WTC11 (cell line): ENCODE results near the gene PRTFDC1. TPM values are rescaled to one million over a fixed set of nuclear protein-coding genes. Genes with fewer than 3 reads are reported as not detected.

Experiments
- ATAC-seq: fragments of 200-7000 bp; cut with Tn5 transposase; 2 replicates; pipeline ENCODE4 v1.10.0; 2021; ENCODE audit warnings: mild to moderate bottlenecking, moderate library complexity
- CTCF ChIA-PET: fragments of 300-600 bp; sonication (Branson Sonifier 250); formaldehyde crosslinking; loops from one replicate; lab custom pipeline; 2021; ENCODE audit warnings: antibody characterized with exemption; lab: Charles Lee
- POLR2A ChIA-PET: fragments of 350-600 bp; sonication (Branson Sonifier 250); formaldehyde crosslinking; loops from one replicate; lab custom pipeline; 2021; ENCODE audit warnings: antibody characterized with exemption; lab: Charles Lee
- DNase-seq: peaks from one replicate; pipeline ENCODE4 v3.0.0; 2021; ENCODE audit warnings: low spot score
- H3K27ac Mint-ChIP-seq: 2 replicates; pipeline ENCODE4 v1.8.0; 2021; ENCODE audit warnings: mixed read lengths
- H3K27me3 Mint-ChIP-seq: 2 replicates; pipeline ENCODE4 v1.8.0; 2021; ENCODE audit warnings: low read depth, mild to moderate bottlenecking, moderate library complexity, mixed read lengths
- H3K36me3 Mint-ChIP-seq: 2 replicates; pipeline ENCODE4 v1.8.0; 2021; ENCODE audit warnings: mixed read lengths
- H3K4me1 Mint-ChIP-seq: 2 replicates; pipeline ENCODE4 v1.8.0; 2022; ENCODE audit warnings: mixed read lengths
- H3K4me3 Mint-ChIP-seq: 2 replicates; pipeline ENCODE4 v1.8.0; 2021; ENCODE audit warnings: mild to moderate bottlenecking, moderate library complexity, mixed read lengths
- H3K9me3 Mint-ChIP-seq: 2 replicates; pipeline ENCODE4 v1.8.0; 2021; ENCODE audit warnings: mixed read lengths
- ATF1 ChIP-seq: sonication (generic); formaldehyde crosslinking; IDR thresholded peaks from 2 replicates; pipeline ENCODE4 v1.8.1; 2023; ENCODE audit warnings: mild to moderate bottlenecking, moderate library complexity, missing genetic modification reagents
- E2F1 ChIP-seq: sonication (generic); formaldehyde crosslinking; IDR thresholded peaks from 2 replicates; pipeline ENCODE4 v1.8.0; 2022; ENCODE audit warnings: mild to moderate bottlenecking, missing genetic modification reagents
- ELF4 ChIP-seq: sonication (generic); formaldehyde crosslinking; IDR thresholded peaks from 2 replicates; pipeline ENCODE4 v1.8.1; 2022; ENCODE audit warnings: low read depth, mild to moderate bottlenecking, moderate library complexity, missing genetic modification reagents
- ERG ChIP-seq: fragments of 250-450 bp; sonication (Bioruptor Pico); IDR thresholded peaks from 2 replicates; pipeline ENCODE4 v1.8.0; 2021; ENCODE audit warnings: mild to moderate bottlenecking
- ETV6 ChIP-seq: sonication (generic); formaldehyde crosslinking; IDR thresholded peaks from 2 replicates; pipeline ENCODE4 v1.8.1; 2022; ENCODE audit warnings: mild to moderate bottlenecking, missing genetic modification reagents
- JUN ChIP-seq: sonication (generic); formaldehyde crosslinking; IDR thresholded peaks from 2 replicates; pipeline ENCODE4 v1.8.0; 2023; ENCODE audit warnings: mild to moderate bottlenecking, missing genetic modification reagents
- MXD4 ChIP-seq: fragments of 250-450 bp; sonication (Bioruptor Pico); IDR thresholded peaks from 2 replicates; pipeline ENCODE4 v1.8.0; 2021; ENCODE audit warnings: mild to moderate bottlenecking, moderate library complexity, borderline replicate concordance
- MYBL2 ChIP-seq: sonication (generic); formaldehyde crosslinking; IDR thresholded peaks from 2 replicates; pipeline ENCODE4 v1.8.1; 2023; ENCODE audit warnings: mild to moderate bottlenecking, moderate library complexity, missing genetic modification reagents
- NFE2L1 ChIP-seq: sonication (generic); formaldehyde crosslinking; IDR thresholded peaks from 2 replicates; pipeline ENCODE4 v1.8.1; 2023; ENCODE audit warnings: missing genetic modification reagents
- NR2C2 ChIP-seq: sonication (generic); formaldehyde crosslinking; IDR thresholded peaks from 2 replicates; pipeline ENCODE4 v1.8.0; 2022; ENCODE audit warnings: mild to moderate bottlenecking, missing genetic modification reagents
- NR3C1 ChIP-seq: sonication (generic); formaldehyde crosslinking; conservative IDR thresholded peaks from 2 replicates; pipeline ENCODE4 v1.8.1; 2023; ENCODE audit warnings: low read depth, mild to moderate bottlenecking, missing genetic modification reagents
- OVOL2 ChIP-seq: fragments of 250-450 bp; sonication (Bioruptor Pico); IDR thresholded peaks from 2 replicates; pipeline ENCODE4 v1.9.0; 2021; ENCODE audit warnings: mild to moderate bottlenecking, borderline replicate concordance
- PRDM15 ChIP-seq: sonication (generic); formaldehyde crosslinking; IDR thresholded peaks from 2 replicates; pipeline ENCODE4 v1.8.0; 2022; ENCODE audit warnings: missing genetic modification reagents
- PRRX2 ChIP-seq: fragments of 250-450 bp; sonication (Bioruptor Pico); IDR thresholded peaks from 2 replicates; pipeline ENCODE4 v1.8.0; 2021; ENCODE audit warnings: mild to moderate bottlenecking
- SP1 ChIP-seq: sonication (generic); formaldehyde crosslinking; conservative IDR thresholded peaks from 2 replicates; pipeline ENCODE4 v1.8.1; 2022; ENCODE audit warnings: missing genetic modification reagents
- TCF7 ChIP-seq: sonication (generic); formaldehyde crosslinking; IDR thresholded peaks from 2 replicates; pipeline ENCODE4 v1.8.0; 2022; ENCODE audit warnings: mild to moderate bottlenecking, low read depth, missing genetic modification reagents, moderate library complexity
- USF1 ChIP-seq: sonication (generic); formaldehyde crosslinking; IDR thresholded peaks from 2 replicates; pipeline ENCODE4 v1.8.0; 2022; ENCODE audit warnings: mild to moderate bottlenecking, missing genetic modification reagents
- USF2 ChIP-seq: sonication (generic); formaldehyde crosslinking; IDR thresholded peaks from 2 replicates; pipeline ENCODE4 v1.8.1; 2023; ENCODE audit warnings: mild to moderate bottlenecking, missing genetic modification reagents, moderate library complexity
- ZNF423 ChIP-seq: fragments of 250-450 bp; sonication (Bioruptor Pico); IDR thresholded peaks from 2 replicates; pipeline ENCODE4 v2.1.2; 2022; ENCODE audit warnings: mild to moderate bottlenecking, moderate library complexity
- total RNA-seq: library from RNA; stranded (reverse); gene quantifications from 3 replicates; pipeline ENCODE4 v1.2.3, GENCODE V29; 2021

PRTFDC1 gene
- total RNA-seq, 1 experiment from 2014 or later: 6.1 TPM

- TF ChIP-seq E2F1 (CRISPR knock-in tag) (no peak), NR3C1 (CRISPR knock-in tag) (no peak), SP1 (CRISPR knock-in tag) (no peak), ELF4 (CRISPR knock-in tag) (no peak), MYBL2 (CRISPR knock-in tag) (no peak)
Measured at GRCh38 chr10:24998044-24998443, 45.6 kb upstream of the PRTFDC1 start (continued).

- POLR2A ChIA-PET: no interaction called here
- Mint-ChIP-seq H3K27me3 (no peaks in the 10 kb centered on the region; the same call in 1 of the 2 replicates), H3K36me3 (no peaks in the 10 kb centered on the region), H3K4me1 (no peaks in the 10 kb centered on the region), H3K9me3 (peaks cover 5% of the 10 kb centered on the region), H3K27ac (no peak overlapping the region), H3K4me3 (no peak overlapping the region)
- TF ChIP-seq ATF1 (CRISPR knock-in tag) (no peak), USF2 (CRISPR knock-in tag) (no peak), NFE2L1 (CRISPR knock-in tag) (no peak), JUN (CRISPR knock-in tag) (no peak), PRRX2 (no peak)
- CTCF ChIA-PET: no interaction called here
- ATAC-seq (no peak), DNase-seq (no peak)
Measured at GRCh38 chr10:24995072-24995471, 42.7 kb upstream of the PRTFDC1 start.

- Mint-ChIP-seq H3K27ac (no peak overlapping the region), H3K27me3 (no peaks in the 10 kb centered on the region; the same call in 1 of the 2 replicates), H3K36me3 (no peaks in the 10 kb centered on the region), H3K4me1 (no peaks in the 10 kb centered on the region), H3K4me3 (no peak overlapping the region), H3K9me3 (no peaks in the 10 kb centered on the region)
- ATAC-seq (no peak), DNase-seq (no peak)
- TF ChIP-seq TCF7 (CRISPR knock-in tag) (no peak), ATF1 (CRISPR knock-in tag) (no peak), USF1 (no peak), NR3C1 (CRISPR knock-in tag) (no peak)
- ChIA-PET POLR2A (no interaction called here), CTCF (no interaction called here)
Measured at GRCh38 chr10:24993237-24993958, 41.0 kb upstream of the PRTFDC1 start.

- Mint-ChIP-seq H3K4me1 (no peaks in the 10 kb centered on the region), H3K36me3 (no peaks in the 10 kb centered on the region), H3K9me3 (no peaks in the 10 kb centered on the region), H3K27ac (no peak overlapping the region), H3K4me3 (no peak overlapping the region), H3K27me3 (no peaks in the 10 kb centered on the region; the same call in 1 of the 2 replicates)
- ChIA-PET POLR2A (no interaction called here), CTCF (no interaction called here)
- ATAC-seq: no peak
- DNase-seq: no peak
- TF ChIP-seq ERG (no peak), NR2C2 (CRISPR knock-in tag) (no peak), PRDM15 (CRISPR knock-in tag) (no peak), ZNF423 (CRISPR knock-in tag) (no peak), ETV6 (CRISPR knock-in tag) (no peak), MXD4 (CRISPR knock-in tag) (no peak), OVOL2 (CRISPR knock-in tag) (no peak)
Measured at GRCh38 chr10:24992512-24993133, 40.2 kb upstream of the PRTFDC1 start.
